HepG2 (cell line): ENCODE results near the gene COA1. TPM values are rescaled to one million over a fixed set of nuclear protein-coding genes. Genes with fewer than 3 reads are reported as not detected.

Experiments used
- ATAC-seq: fragments of 200-7000 bp; cut with Tn5 transposase; 3 replicates; pipeline ENCODE4 v1.9.1; 2020; ENCODE audit warnings: mild to moderate bottlenecking, moderate library complexity
- BruUV-seq: library from RNA; stranded (reverse); fragments of 400-500 nt; replicated peaks from 2 replicates; lab custom pipeline; 2021; lab: Mats Ljungman, UMichigan
- CTCF ChIA-PET: fragments of 300-600 bp; formaldehyde crosslinking; extraction: SDS; loops from one replicate; lab custom pipeline; 2021; ENCODE audit warnings: low total read pairs, inconsistent platforms, low intra/inter-chr PET ratio; lab: Yijun Ruan, JAX
- POLR2A ChIA-PET: fragments of 350-600 bp; sonication (Branson Sonifier 250); formaldehyde crosslinking; loops from one replicate; lab custom pipeline; 2020; ENCODE audit warnings: antibody characterized with exemption, inconsistent platforms; lab: Yijun Ruan, JAX
- DNase-seq: peaks from one replicate; pipeline ENCODE4 v3.0.0-alpha.2; 2015; ENCODE audit warnings: low spot score
- FAIRE-seq: peaks from 3 replicates; lab custom pipeline; 2011; peaks lifted over from hg19 to GRCh38; lab: Jason Lieb, UNC
- H2AFZ ChIP-seq: one replicate; pipeline ENCODE4 v1.6.1; 2011; ENCODE audit warnings: low read length, inconsistent platforms
- H3K27ac ChIP-seq: fragments of 300-600 bp; 3 replicates; pipeline ENCODE4 v1.8.0; 2011; ENCODE audit warnings: mixed run types, mild to moderate bottlenecking, mixed read lengths, low read length, inconsistent platforms; ENCODE audit not compliant: insufficient read depth; ENCODE audit errors: extremely low read length
- H3K27me3 ChIP-seq, 2 experiments: fragments of 200-600 bp in 1 of 2; 2 replicates in 1 of 2; 3 replicates in 1 of 2; pipeline versions ENCODE4 v1.6.0 to v1.8.0; 2011; ENCODE audit warnings: low read length in 2 of 2, mild to moderate bottlenecking in 2 of 2, moderate library complexity in 2 of 2, inconsistent platforms in 1 of 2; ENCODE audit not compliant: insufficient read depth in 2 of 2, control insufficient read depth in 1 of 2
- H3K36me3 ChIP-seq, 2 experiments: fragments of 200-600 bp in 1 of 2; replicated peaks in 1 of 2; 2 replicates in 1 of 2; 3 replicates in 1 of 2; pipeline versions ENCODE4 v1.5.1 to v1.8.0; 2011; ENCODE audit warnings: low read length in 2 of 2, inconsistent platforms in 1 of 2; ENCODE audit not compliant: insufficient read depth in 2 of 2, control insufficient read depth in 1 of 2
- H3K4me1 ChIP-seq: 2 replicates; pipeline ENCODE4 v1.5.1; 2012; ENCODE audit warnings: low read length, inconsistent platforms; ENCODE audit not compliant: insufficient read depth
- H3K4me2 ChIP-seq: 2 replicates; pipeline ENCODE4 v1.6.0; 2011; ENCODE audit warnings: low read depth, low read length, inconsistent platforms
- H3K4me3 ChIP-seq, 3 experiments: fragments of 200-600 bp in 1 of 3; sonication (generic), shearing (Covaris generic) in 1 of 3; replicated peaks in 1 of 3; 2 replicates each; pipeline ENCODE4 v1.5.1; 2011 to 2016; ENCODE audit warnings: low read length in 3 of 3, inconsistent platforms in 2 of 3, low read depth in 2 of 3, mild to moderate bottlenecking in 2 of 3, control low read depth in 1 of 3, mixed read lengths in 1 of 3; ENCODE audit not compliant: insufficient read depth in 1 of 3
- H3K79me2 ChIP-seq: one replicate; pipeline ENCODE4 v1.6.1; 2011; ENCODE audit warnings: low read length, inconsistent platforms; ENCODE audit not compliant: insufficient read depth
- H3K9ac ChIP-seq: 2 replicates; pipeline ENCODE4 v1.6.0; 2011; ENCODE audit warnings: mild to moderate bottlenecking, low read depth, low read length, inconsistent platforms; ENCODE audit not compliant: insufficient read depth
- H3K9me3 ChIP-seq: 2 replicates; pipeline ENCODE4 v1.5.1; 2012; ENCODE audit warnings: mild to moderate bottlenecking, low read length
- H4K20me1 ChIP-seq: 2 replicates; pipeline ENCODE4 v1.6.0; 2011; ENCODE audit warnings: inconsistent platforms, mild to moderate bottlenecking, low read length, moderate library complexity; ENCODE audit not compliant: insufficient read depth
- EP300 ChIP-seq, 3 experiments: sonication (generic) in 1 of 3; formaldehyde crosslinking in 1 of 3; IDR thresholded peaks; 2 replicates each; pipeline versions ENCODE4 v1.5.1 to v1.6.1; 2011 to 2020; ENCODE audit warnings: low read depth in 2 of 3, low read length in 2 of 3, borderline replicate concordance in 1 of 3, improper control_type of control experiment in 1 of 3, mild to moderate bottlenecking in 1 of 3, missing genetic modification reagents in 1 of 3, moderate library complexity in 1 of 3
- HOXA7 ChIP-seq: sonication (generic); formaldehyde crosslinking; IDR thresholded peaks from 2 replicates; pipeline ENCODE4 v1.8.1; 2022; ENCODE audit warnings: mild to moderate bottlenecking, missing genetic modification reagents, moderate library complexity
- MAZ ChIP-seq, 2 experiments: sonication (generic) in 1 of 2; formaldehyde crosslinking in 1 of 2; IDR thresholded peaks; 2 replicates each; pipeline versions ENCODE4 v1.5.0 to v1.6.1; 2012 to 2020; ENCODE audit warnings: low read depth in 2 of 2, mild to moderate bottlenecking in 2 of 2, borderline replicate concordance in 1 of 2, improper control_type of control experiment in 1 of 2, low read length in 1 of 2, missing genetic modification reagents in 1 of 2, moderate library complexity in 1 of 2
- NFE2 ChIP-seq: sonication (generic); formaldehyde crosslinking; IDR thresholded peaks from 2 replicates; pipeline ENCODE4 v1.4.0; 2020; ENCODE audit warnings: missing genetic modification reagents
- NR2F1 ChIP-seq, 2 experiments: fragments of 450-650 bp in 1 of 2; formaldehyde crosslinking in 1 of 2; IDR thresholded peaks; 2 replicates each; pipeline versions ENCODE4 v1.5.0 to v1.6.1; 2016 to 2020; ENCODE audit warnings: mild to moderate bottlenecking in 1 of 2, missing compliant biosample characterization in 1 of 2, missing genetic modification reagents in 1 of 2, moderate library complexity in 1 of 2
- ZBTB3 ChIP-seq: sonication (generic); formaldehyde crosslinking; IDR thresholded peaks from 2 replicates; pipeline ENCODE4 v1.4.0; 2020; ENCODE audit warnings: low read depth, mild to moderate bottlenecking, moderate library complexity, missing genetic modification reagents, borderline replicate concordance
- ZNF264 ChIP-seq: sonication (generic); formaldehyde crosslinking; IDR thresholded peaks from 2 replicates; pipeline ENCODE4 v1.4.0; 2020; ENCODE audit warnings: missing genetic modification reagents
- ZNF362 ChIP-seq: sonication (generic); formaldehyde crosslinking; IDR thresholded peaks from 2 replicates; pipeline ENCODE4 v1.4.0; 2020; ENCODE audit warnings: missing genetic modification reagents, mild to moderate bottlenecking, borderline replicate concordance
- WGBS: methylation state at CpG from one replicate; pipeline ENCODE4 v1.1.6; 2017; ENCODE audit warnings: low lambda C conversion rate; 5-methylcytosine and 5-hydroxymethylcytosine counted together
- in situ Hi-C: cut with HindIII; loops from 2 replicates; pipeline ENCODE4 v1.10.0; 2017; ENCODE audit warnings: low pct_unique_long_range_greater_than_20kb; ENCODE audit not compliant: extremely low pct_ligation_motif_present
- intact Hi-C: fragments of 100-400 bp; cut with micrococcal nuclease; formaldehyde crosslinking; loops from one replicate; pipeline ENCODE4 v1.10.0; 2022; ENCODE audit not compliant: unreplicated experiment
- polyA plus RNA-seq, 8 experiments: library from polyadenylated mRNA; depleted of rRNA in 3 of 8; stranded (reverse) in 7 of 8; unstranded in 1 of 8; fragments of >200 nt; fragmentation: Illumina TruSeq in 4 of 8; extraction: Trizol in 4 of 8; gene quantifications; 2 replicates each; pipeline versions ENCODE4 v1.2.1 to v1.2.3, GENCODE V29; 2011 to 2016; ENCODE audit warnings: low read depth in 4 of 8, missing spikeins in 1 of 8, mixed read lengths in 1 of 8; ENCODE audit not compliant: insufficient read depth in 1 of 8
- total RNA-seq, 5 experiments: library from RNA; depleted of rRNA; stranded (reverse); fragments of >200 nt; fragmentation: Illumina TruSeq; extraction: Trizol; gene quantifications; 2 replicates each; pipeline ENCODE4 v1.2.3, GENCODE V29; 2016; ENCODE audit warnings: low read depth in 1 of 5
- TF ChIP-seq, protein P1 (sequence below): sonication (generic); formaldehyde crosslinking; IDR thresholded peaks from 2 replicates; pipeline ENCODE4 v1.4.0; 2020; ENCODE audit warnings: missing genetic modification reagents
- TF ChIP-seq, protein P2 (sequence below): sonication (generic); formaldehyde crosslinking; IDR thresholded peaks from 2 replicates; pipeline ENCODE4 v1.4.0; 2020; ENCODE audit warnings: mild to moderate bottlenecking, missing genetic modification reagents

Gene COA1
- total and polyA plus RNA-seq, 2 of the 13 experiments (the other 11 are each of a cell fraction or from before 2014, with no cell fraction given) = 33.2 to 65.7 TPM

DNA sequence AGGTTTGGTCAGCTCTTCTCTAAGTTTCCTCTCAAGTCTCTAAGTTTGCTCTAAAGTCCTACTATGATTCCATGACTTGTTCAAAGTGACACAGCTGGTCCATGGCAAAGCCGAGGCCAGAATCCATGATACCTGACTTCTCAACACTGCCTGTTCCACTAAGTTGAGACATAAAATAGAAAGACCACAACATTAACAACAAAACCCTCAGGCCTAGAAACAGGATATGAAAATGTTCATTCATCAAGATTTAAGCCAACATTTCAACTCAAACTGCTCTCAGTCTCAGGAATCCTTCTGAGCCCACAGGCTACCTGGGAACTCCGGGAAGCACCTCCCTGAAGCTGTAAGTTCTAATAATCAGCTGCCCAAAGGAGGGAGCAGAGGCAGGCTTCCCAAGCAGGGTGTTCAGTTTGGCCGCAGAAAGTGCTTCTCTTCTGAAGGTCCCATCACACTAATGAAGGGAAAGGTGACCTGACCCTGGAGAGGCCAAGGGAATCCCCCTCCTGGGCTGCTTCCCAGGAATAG lies 83.6 kb downstream of the COA1 start (continued):
- TF ChIP-seq, protein P1, sequence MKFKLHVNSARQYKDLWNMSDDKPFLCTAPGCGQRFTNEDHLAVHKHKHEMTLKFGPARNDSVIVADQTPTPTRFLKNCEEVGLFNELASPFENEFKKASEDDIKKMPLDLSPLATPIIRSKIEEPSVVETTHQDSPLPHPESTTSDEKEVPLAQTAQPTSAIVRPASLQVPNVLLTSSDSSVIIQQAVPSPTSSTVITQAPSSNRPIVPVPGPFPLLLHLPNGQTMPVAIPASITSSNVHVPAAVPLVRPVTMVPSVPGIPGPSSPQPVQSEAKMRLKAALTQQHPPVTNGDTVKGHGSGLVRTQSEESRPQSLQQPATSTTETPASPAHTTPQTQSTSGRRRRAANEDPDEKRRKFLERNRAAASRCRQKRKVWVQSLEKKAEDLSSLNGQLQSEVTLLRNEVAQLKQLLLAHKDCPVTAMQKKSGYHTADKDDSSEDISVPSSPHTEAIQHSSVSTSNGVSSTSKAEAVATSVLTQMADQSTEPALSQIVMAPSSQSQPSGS (CRISPR knock-in tag) = no peak
- no peak for TF ChIP-seq MAZ (IDR thresholded peaks at IDR 0.05; ENCODE audit: borderline replicate concordance, low read depth, low read length)
- TF ChIP-seq MAZ (CRISPR knock-in tag; IDR thresholded peaks at IDR 0.05; ENCODE audit: low read depth) = no peak
- no peak for TF ChIP-seq EP300 (IDR thresholded peaks at IDR 0.05; ENCODE audit: low read depth in 2 of 2, low read length in 2 of 2)
- no peak for TF ChIP-seq EP300 (CRISPR knock-in tag; IDR thresholded peaks at IDR 0.05; ENCODE audit: borderline replicate concordance)
- TF ChIP-seq ZNF264 (CRISPR knock-in tag) = no peak
- TF ChIP-seq HOXA7 = no peak
- no peak for TF ChIP-seq ZNF362 (CRISPR knock-in tag)
- TF ChIP-seq NFE2 (CRISPR knock-in tag) = no peak
- TF ChIP-seq ZBTB3 (CRISPR knock-in tag) = no peak

- H3K9me3 ChIP-seq = no peaks in the 10 kb centered on the region
- intact Hi-C loops = loop anchor here (5.0 kb wide), 2 partner anchors 58 to 62 kb away; partner anchors contain the start of gene STK17A
- WGBS = 81% methylated on average over 8 of the region's 8 CpGs
- ChIA-PET CTCF (no interaction called here), POLR2A (no interaction called here)
- no peak overlapping the region for H3K27ac ChIP-seq
- no peak for FAIRE-seq
- BruUV-seq = no TSS peak
- in situ Hi-C loops = loop anchor here (10.0 kb wide), 1 partner anchor 51 kb away; no protein-coding TSS in a partner anchor
- peaks cover 3% of the 10 kb centered on the region for H3K79me2 ChIP-seq
- no peak overlapping the region for H3K4me2 ChIP-seq
- DNase-seq = no peak
- H3K27me3 ChIP-seq = no peaks in the 10 kb centered on the region
- no peak overlapping the region for H2AFZ ChIP-seq
- H3K36me3 ChIP-seq = peaks cover 25 to 56% of the 10 kb centered on the region in 2 experiments
- H3K4me1 ChIP-seq = peaks cover 48% of the 10 kb centered on the region
- no peaks in the 10 kb centered on the region for H4K20me1 ChIP-seq
- ATAC-seq = no peak
- no peak overlapping the region for H3K9ac ChIP-seq
- no peak overlapping the region for H3K4me3 ChIP-seq
- TF ChIP-seq, protein P2, sequence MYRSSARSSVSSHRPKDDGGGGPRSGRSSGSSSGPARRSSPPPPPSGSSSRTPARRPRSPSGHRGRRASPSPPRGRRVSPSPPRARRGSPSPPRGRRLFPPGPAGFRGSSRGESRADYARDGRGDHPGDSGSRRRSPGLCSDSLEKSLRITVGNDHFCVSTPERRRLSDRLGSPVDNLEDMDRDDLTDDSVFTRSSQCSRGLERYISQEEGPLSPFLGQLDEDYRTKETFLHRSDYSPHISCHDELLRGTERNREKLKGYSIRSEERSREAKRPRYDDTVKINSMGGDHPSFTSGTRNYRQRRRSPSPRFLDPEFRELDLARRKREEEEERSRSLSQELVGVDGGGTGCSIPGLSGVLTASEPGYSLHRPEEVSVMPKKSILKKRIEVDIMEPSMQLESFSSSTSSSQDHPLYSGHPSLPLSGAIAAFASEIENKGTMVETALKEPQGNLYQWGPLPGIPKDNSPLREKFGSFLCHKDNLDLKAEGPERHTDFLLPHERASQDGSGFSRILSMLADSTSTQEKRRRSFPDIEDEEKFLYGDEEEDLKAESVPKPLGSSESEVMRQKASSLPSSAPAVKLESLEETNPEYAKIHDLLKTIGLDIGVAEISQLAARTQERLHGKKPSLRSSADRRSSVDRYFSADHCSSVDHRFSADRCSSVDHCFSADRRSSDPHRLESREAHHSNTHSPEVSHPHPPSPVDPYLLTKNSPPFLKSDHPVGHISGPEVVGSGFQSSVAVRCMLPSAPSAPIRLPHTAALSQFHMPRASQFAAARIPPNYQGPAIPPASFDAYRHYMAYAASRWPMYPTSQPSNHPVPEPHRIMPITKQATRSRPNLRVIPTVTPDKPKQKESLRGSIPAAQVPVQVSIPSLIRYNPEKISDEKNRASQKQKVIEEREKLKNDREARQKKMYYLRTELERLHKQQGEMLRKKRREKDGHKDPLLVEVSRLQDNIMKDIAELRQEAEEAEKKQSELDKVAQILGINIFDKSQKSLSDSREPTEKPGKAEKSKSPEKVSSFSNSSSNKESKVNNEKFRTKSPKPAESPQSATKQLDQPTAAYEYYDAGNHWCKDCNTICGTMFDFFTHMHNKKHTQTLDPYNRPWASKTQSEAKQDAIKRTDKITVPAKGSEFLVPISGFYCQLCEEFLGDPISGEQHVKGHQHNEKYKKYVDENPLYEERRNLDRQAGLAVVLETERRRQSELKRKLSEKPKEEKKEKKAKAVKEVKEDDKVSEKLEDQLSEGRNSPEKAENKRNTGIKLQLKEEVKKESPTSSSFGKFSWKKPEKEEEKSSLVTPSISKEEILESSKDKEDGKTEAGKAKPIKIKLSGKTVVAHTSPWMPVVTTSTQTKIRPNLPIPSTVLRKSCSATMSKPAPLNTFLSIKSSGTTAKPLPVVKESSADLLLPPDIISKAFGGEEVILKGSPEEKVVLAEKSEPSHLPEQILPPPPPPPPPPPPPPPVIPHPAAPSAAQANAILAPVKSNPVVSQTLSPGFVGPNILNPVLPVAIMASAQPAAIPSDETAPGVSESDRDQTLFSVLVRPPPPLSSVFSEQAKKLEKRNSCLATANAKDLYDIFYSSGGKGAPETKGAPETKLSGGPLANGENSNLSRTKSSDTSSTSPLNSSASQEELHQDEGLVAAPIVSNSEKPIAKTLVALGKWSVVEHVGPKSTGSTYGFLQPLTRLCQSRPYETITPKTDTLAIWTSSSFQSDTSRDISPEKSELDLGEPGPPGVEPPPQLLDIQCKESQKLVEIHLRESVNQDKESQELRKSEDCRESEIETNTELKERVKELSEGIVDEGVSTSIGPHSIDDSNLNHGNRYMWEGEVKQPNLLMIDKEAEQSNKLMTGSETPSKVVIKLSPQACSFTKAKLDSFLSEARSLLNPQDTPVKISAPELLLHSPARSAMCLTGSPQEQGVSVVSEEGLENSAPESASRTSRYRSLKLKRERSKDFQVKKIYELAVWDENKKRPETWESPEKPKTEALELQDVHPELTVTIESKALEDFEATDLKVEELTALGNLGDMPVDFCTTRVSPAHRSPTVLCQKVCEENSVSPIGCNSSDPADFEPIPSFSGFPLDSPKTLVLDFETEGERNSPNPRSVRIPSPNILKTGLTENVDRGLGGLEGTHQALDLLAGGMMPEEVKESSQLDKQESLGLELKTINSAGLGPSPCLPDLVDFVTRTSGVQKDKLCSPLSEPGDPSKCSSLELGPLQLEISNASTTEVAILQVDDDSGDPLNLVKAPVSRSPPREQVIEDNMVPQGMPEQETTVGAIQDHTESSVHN = no peak
- no peak for TF ChIP-seq NR2F1 (CRISPR knock-in tag; IDR thresholded peaks at IDR 0.05)
Measured at GRCh38 chr7:43643846-43644245, 85.5 kb downstream of the COA1 start.
